Measurements from ENCODE around the gene GPD2.
"Not testable (repeated sequence)": the region's sequence is repeated elsewhere in the genome, so short reads cannot be mapped to it uniquely, and the experiment has no call there.

Gene GPD2

GRCh38 chr2:156522864-156523440 is 86.8 kb downstream of the GPD2 start:
- FAIRE-seq (no peak), DNase-seq (ENCODE audit: insufficient read length, low spot score) (no peak)
- no peak for TF ChIP-seq CTCF (IDR thresholded peaks at IDR 0.05; ENCODE audit: insufficient read depth, missing control alignments)

GRCh38 chr2:156526950-156527636 is 90.9 kb downstream of the GPD2 start:
- no peak for TF ChIP-seq CTCF (IDR thresholded peaks at IDR 0.05; ENCODE audit: insufficient read depth, missing control alignments)
- no peak for FAIRE-seq
- no peak for DNase-seq (ENCODE audit: insufficient read length, low spot score)

GRCh38 chr2:156528583-156528982 is 92.4 kb downstream of the GPD2 start:
- FAIRE-seq; DNase-seq (ENCODE audit: insufficient read length, low spot score): not testable (repeated sequence)

GRCh38 chr2:156532989-156533388 is 96.8 kb downstream of the GPD2 start:
- DNase-seq (ENCODE audit: insufficient read length, low spot score) (no peak), FAIRE-seq (no peak)
- no peak for TF ChIP-seq CTCF (IDR thresholded peaks at IDR 0.05; ENCODE audit: insufficient read depth, missing control alignments)

GRCh38 chr2:156536534-156536933 is 100.4 kb downstream of the GPD2 start:
- FAIRE-seq: no peak
- TF ChIP-seq CTCF (IDR thresholded peaks at IDR 0.05; ENCODE audit: insufficient read depth, missing control alignments): no peak

GRCh38 chr2:156537141-156537540 is 101.0 kb downstream of the GPD2 start:
- DNase-seq (ENCODE audit: insufficient read length, low spot score) (no peak), FAIRE-seq (no peak)
- no peak for TF ChIP-seq CTCF (IDR thresholded peaks at IDR 0.05; ENCODE audit: insufficient read depth, missing control alignments)

More at GRCh38 chr2:156536534-156536933, 100.4 kb downstream of the GPD2 start:
- no peak for DNase-seq (ENCODE audit: insufficient read length, low spot score)

- no peak for TF ChIP-seq CTCF (IDR thresholded peaks at IDR 0.05; ENCODE audit: insufficient read depth, missing control alignments)
- no peak for FAIRE-seq
- no peak for DNase-seq (ENCODE audit: insufficient read length, low spot score)
These were observed 101.9 kb downstream of the GPD2 start for GRCh38 chr2:156538083-156538504.

Data from D721Med (cell line).